HEK293 (cell line): ENCODE results near the gene PRM1.

Experiments
- CTCF ChIA-PET: fragments of 350-600 bp; formaldehyde crosslinking; extraction: SDS; loops from one replicate; lab custom pipeline; 2021; ENCODE audit warnings: antibody characterized with exemption; lab: Yijun Ruan, JAX
- POLR2A ChIA-PET: fragments of 300-600 bp; formaldehyde crosslinking; extraction: SDS; loops from one replicate; lab custom pipeline; 2020; ENCODE audit warnings: antibody characterized with exemption, inconsistent platforms; lab: Yijun Ruan, JAX
- H3K27ac ChIP-seq: fragments of 200-500 bp; sonication (Bioruptor generic); 2 replicates; pipeline ENCODE4 v1.5.1; 2014; ENCODE audit warnings: low read depth, low read length, control low read depth, inconsistent platforms; ENCODE audit errors: extremely low read depth
- H3K36me3 ChIP-seq, 2 experiments: fragments of 200-500 bp in 1 of 2; sonication (Bioruptor generic) in 1 of 2; 1 replicate in 1 of 2; 2 replicates in 1 of 2; pipeline ENCODE4 v1.5.1; 2014 to 2017; ENCODE audit warnings: inconsistent platforms in 2 of 2, low read length in 2 of 2; ENCODE audit not compliant: control insufficient read depth in 2 of 2, insufficient read depth in 1 of 2
- H3K4me1 ChIP-seq: fragments of 200-500 bp; sonication (Bioruptor generic); 2 replicates; pipeline ENCODE4 v1.5.1; 2014; ENCODE audit warnings: mild to moderate bottlenecking, low read length, inconsistent platforms; ENCODE audit not compliant: control insufficient read depth, insufficient read depth
- H3K4me3 ChIP-seq: 2 replicates; pipeline ENCODE4 v1.5.1; 2011; ENCODE audit warnings: low read depth, mild to moderate bottlenecking, control low read depth, low read length, moderate library complexity
- H3K9me3 ChIP-seq: fragments of 200-500 bp; sonication (Bioruptor generic); 2 replicates; pipeline ENCODE4 v1.5.1; 2014; ENCODE audit warnings: low read depth, low read length, inconsistent platforms; ENCODE audit not compliant: control insufficient read depth, insufficient read depth
- GLI2 ChIP-seq: fragments of 450-650 bp; formaldehyde crosslinking; IDR thresholded peaks from 2 replicates; pipeline ENCODE4; 2017; ENCODE audit warnings: missing biosample characterization, missing genetic modification characterization, low read depth, borderline replicate concordance
- HOXC10 ChIP-seq: sonication (generic); formaldehyde crosslinking; IDR thresholded peaks from 2 replicates; pipeline ENCODE4 v1.8.1; 2023; ENCODE audit warnings: mild to moderate bottlenecking, missing genetic modification reagents
- KLF7 ChIP-seq: fragments of 450-650 bp; formaldehyde crosslinking; IDR thresholded peaks from 2 replicates; pipeline ENCODE4 v1.5.1; 2016; ENCODE audit warnings: missing biosample characterization, missing genetic modification characterization, borderline replicate concordance
- MYNN ChIP-seq: fragments of 450-650 bp; formaldehyde crosslinking; IDR thresholded peaks from 2 replicates; pipeline ENCODE4 v1.5.1; 2016; ENCODE audit warnings: missing biosample characterization, missing genetic modification characterization, borderline replicate concordance
- SCRT2 ChIP-seq: fragments of 450-650 bp; formaldehyde crosslinking; IDR thresholded peaks from 2 replicates; pipeline ENCODE4 v1.5.1; 2016; ENCODE audit warnings: missing biosample characterization, missing genetic modification characterization
- ZNF10 ChIP-seq: fragments of 450-650 bp; formaldehyde crosslinking; IDR thresholded peaks from 2 replicates; pipeline ENCODE4 v1.5.1; 2017; ENCODE audit warnings: missing biosample characterization, missing genetic modification characterization
- ZNF133 ChIP-seq: fragments of 450-650 bp; formaldehyde crosslinking; IDR thresholded peaks from 2 replicates; pipeline ENCODE4 v1.5.1; 2016; ENCODE audit warnings: missing biosample characterization, missing genetic modification characterization
- ZNF174 ChIP-seq: fragments of 450-650 bp; formaldehyde crosslinking; IDR thresholded peaks from 2 replicates; pipeline ENCODE4 v1.5.0; 2017; ENCODE audit warnings: missing biosample characterization, mild to moderate bottlenecking, missing genetic modification characterization
- ZNF239 ChIP-seq: fragments of 450-650 bp; formaldehyde crosslinking; IDR thresholded peaks from 2 replicates; pipeline ENCODE4 v1.5.1; 2016; ENCODE audit warnings: missing biosample characterization, missing genetic modification characterization
- ZNF248 ChIP-seq: fragments of 450-650 bp; formaldehyde crosslinking; IDR thresholded peaks from 2 replicates; pipeline ENCODE4 v1.5.1; 2017; ENCODE audit warnings: missing biosample characterization, missing genetic modification characterization
- ZNF280D ChIP-seq: fragments of 450-650 bp; formaldehyde crosslinking; IDR thresholded peaks from 2 replicates; pipeline ENCODE4 v1.5.1; 2016; ENCODE audit warnings: missing biosample characterization, missing genetic modification characterization
- ZNF37A ChIP-seq: fragments of 450-650 bp; IDR thresholded peaks from 2 replicates; pipeline ENCODE4 v1.5.1; 2018; ENCODE audit warnings: missing biosample characterization, missing genetic modification characterization
- ZNF394 ChIP-seq: fragments of 450-650 bp; formaldehyde crosslinking; IDR thresholded peaks from 2 replicates; pipeline ENCODE4 v1.5.1; 2016; ENCODE audit warnings: missing biosample characterization, missing genetic modification characterization, mild to moderate bottlenecking, moderate library complexity, borderline replicate concordance
- ZNF423 ChIP-seq: fragments of 450-650 bp; formaldehyde crosslinking; IDR thresholded peaks from 2 replicates; pipeline ENCODE4 v1.5.1; 2016; ENCODE audit warnings: missing biosample characterization, missing genetic modification characterization
- ZNF426 ChIP-seq: fragments of 450-650 bp; formaldehyde crosslinking; IDR thresholded peaks from 2 replicates; pipeline ENCODE4 v1.5.1; 2017; ENCODE audit warnings: missing biosample characterization, missing genetic modification characterization, mild to moderate bottlenecking, inconsistent platforms, moderate library complexity
- ZNF501 ChIP-seq: fragments of 450-650 bp; formaldehyde crosslinking; IDR thresholded peaks from 2 replicates; pipeline ENCODE4 v1.5.1; 2016; ENCODE audit warnings: missing biosample characterization, missing genetic modification characterization
- ZNF610 ChIP-seq: fragments of 450-650 bp; formaldehyde crosslinking; IDR thresholded peaks from 2 replicates; pipeline ENCODE4 v1.5.1; 2016; ENCODE audit warnings: missing biosample characterization, missing genetic modification characterization, borderline replicate concordance
- ZNF623 ChIP-seq: fragments of 450-650 bp; formaldehyde crosslinking; IDR thresholded peaks from 2 replicates; pipeline ENCODE4 v1.5.1; 2016; ENCODE audit warnings: missing biosample characterization, missing genetic modification characterization
- ZSCAN16 ChIP-seq: fragments of 450-650 bp; formaldehyde crosslinking; IDR thresholded peaks from 2 replicates; pipeline ENCODE4 v1.5.1; 2016; ENCODE audit warnings: missing biosample characterization, missing genetic modification characterization
- ZSCAN5A ChIP-seq: fragments of 450-650 bp; formaldehyde crosslinking; IDR thresholded peaks from 2 replicates; pipeline ENCODE4 v1.5.1; 2016; ENCODE audit warnings: missing biosample characterization, missing genetic modification characterization
- TF ChIP-seq, protein P1 (sequence below): fragments of 450-650 bp; formaldehyde crosslinking; IDR thresholded peaks from 2 replicates; pipeline ENCODE4 v1.5.1; 2016; ENCODE audit warnings: missing biosample characterization, missing genetic modification characterization, borderline replicate concordance
- TF ChIP-seq, protein P2 (sequence below): fragments of 450-650 bp; formaldehyde crosslinking; IDR thresholded peaks from 2 replicates; pipeline ENCODE4 v1.5.1; 2016; ENCODE audit warnings: missing biosample characterization, missing genetic modification characterization

Gene PRM1

DNA sequence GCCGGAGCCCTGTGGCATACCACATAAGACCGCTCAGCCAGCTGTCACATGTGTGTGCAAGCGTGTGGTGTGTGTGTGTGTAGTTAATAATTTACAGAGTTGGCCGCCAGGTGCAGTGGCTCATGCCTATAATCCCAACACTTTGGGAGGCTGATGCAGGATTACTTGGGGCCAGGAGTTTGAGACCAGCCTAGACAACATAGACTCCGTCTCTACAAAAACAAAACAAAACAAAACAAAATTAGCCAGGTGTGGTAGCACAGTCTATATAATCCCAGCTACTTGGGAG lies 45.5 kb downstream of the PRM1 start (continued):
- TF ChIP-seq GLI2 (tag by site-specific recombination) (no peak), ZNF610 (tag by site-specific recombination) (no peak), HOXC10 (CRISPR knock-in tag) (no peak), ZNF280D (no peak), ZNF623 (no peak), ZSCAN5A (tag by site-specific recombination) (no peak)
- TF ChIP-seq, all 188 proteins: peak for 0

DNA sequence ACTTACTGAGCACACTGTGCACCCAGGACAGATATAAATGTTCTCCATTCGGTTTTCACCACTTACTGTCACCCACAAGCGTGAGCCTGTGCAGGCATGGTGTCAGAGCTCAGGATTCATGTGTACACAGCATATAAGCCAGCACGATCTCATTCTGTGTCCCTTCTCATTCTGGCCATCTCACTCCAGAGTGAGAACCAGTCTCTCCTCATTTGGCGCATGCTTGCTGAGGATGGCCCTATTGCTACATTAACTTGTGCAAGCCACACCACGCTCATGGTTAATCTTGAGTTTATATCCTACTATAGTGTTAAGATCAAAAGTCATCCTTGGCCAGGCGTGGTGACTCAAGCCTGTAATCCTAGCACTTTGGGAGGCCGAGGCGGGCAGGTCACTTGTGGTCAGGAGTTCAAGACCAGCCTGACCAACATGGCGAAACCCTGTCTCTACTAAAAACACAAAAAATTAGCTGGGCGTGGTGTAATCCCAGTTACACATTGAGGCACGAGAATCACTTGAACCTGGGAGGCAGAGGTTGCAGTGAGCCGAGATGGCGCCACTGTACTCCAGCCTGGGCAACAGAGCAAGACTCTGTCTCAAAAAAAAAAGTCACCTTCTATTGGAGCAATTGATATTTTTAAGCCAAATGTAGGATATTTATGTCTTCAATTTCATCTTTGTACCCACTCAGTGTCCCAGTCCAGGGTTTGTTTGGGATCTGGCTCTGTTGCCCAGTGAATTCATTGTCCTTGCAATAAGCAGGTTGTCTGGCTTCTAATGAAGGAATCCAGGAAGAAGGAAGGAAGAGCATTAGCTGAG lies 46.0 kb downstream of the PRM1 start:
- Histone ChIP-seq H3K36me3 (no peaks in the 10 kb centered on the region), H3K4me3 (no peak overlapping the region), H3K27ac (no peak overlapping the region), H3K9me3 (no peaks in the 10 kb centered on the region), H3K4me1 (no peaks in the 10 kb centered on the region)
- TF ChIP-seq ZNF174 (tag by site-specific recombination), result no peak
- no peak for TF ChIP-seq ZNF37A (tag by site-specific recombination)
- no peak for TF ChIP-seq SCRT2 (tag by site-specific recombination)
- TF ChIP-seq ZSCAN16 (tag by site-specific recombination), result no peak
- TF ChIP-seq ZNF239 (tag by site-specific recombination), result no peak
- TF ChIP-seq ZNF133 (tag by site-specific recombination), result no peak
- no peak for TF ChIP-seq ZNF426
- TF ChIP-seq ZNF423 (tag by site-specific recombination), result no peak
- CTCF ChIA-PET, result no interaction called here
- POLR2A ChIA-PET, result interaction anchor here (1.6 kb wide), 1 partner anchor 21 kb away, joined by 5 read pairs; the partner anchor contains the start of gene SOCS1

- ChIA-PET CTCF (no interaction called here), POLR2A (no interaction called here)
- H3K36me3 ChIP-seq, result no peaks in the 10 kb centered on the region
- no peak overlapping the region for H3K4me3 ChIP-seq
- H3K27ac ChIP-seq, result no peak overlapping the region
- no peaks in the 10 kb centered on the region for H3K9me3 ChIP-seq
- H3K4me1 ChIP-seq, result no peaks in the 10 kb centered on the region
- TF ChIP-seq MYNN (tag by site-specific recombination) (no peak), HOXC10 (CRISPR knock-in tag) (no peak), ZNF394 (tag by site-specific recombination) (no peak), ZNF248 (no peak), ZNF10 (tag by site-specific recombination) (no peak), ZNF501 (tag by site-specific recombination) (no peak), KLF7 (tag by site-specific recombination) (no peak)
- TF ChIP-seq, protein P1, sequence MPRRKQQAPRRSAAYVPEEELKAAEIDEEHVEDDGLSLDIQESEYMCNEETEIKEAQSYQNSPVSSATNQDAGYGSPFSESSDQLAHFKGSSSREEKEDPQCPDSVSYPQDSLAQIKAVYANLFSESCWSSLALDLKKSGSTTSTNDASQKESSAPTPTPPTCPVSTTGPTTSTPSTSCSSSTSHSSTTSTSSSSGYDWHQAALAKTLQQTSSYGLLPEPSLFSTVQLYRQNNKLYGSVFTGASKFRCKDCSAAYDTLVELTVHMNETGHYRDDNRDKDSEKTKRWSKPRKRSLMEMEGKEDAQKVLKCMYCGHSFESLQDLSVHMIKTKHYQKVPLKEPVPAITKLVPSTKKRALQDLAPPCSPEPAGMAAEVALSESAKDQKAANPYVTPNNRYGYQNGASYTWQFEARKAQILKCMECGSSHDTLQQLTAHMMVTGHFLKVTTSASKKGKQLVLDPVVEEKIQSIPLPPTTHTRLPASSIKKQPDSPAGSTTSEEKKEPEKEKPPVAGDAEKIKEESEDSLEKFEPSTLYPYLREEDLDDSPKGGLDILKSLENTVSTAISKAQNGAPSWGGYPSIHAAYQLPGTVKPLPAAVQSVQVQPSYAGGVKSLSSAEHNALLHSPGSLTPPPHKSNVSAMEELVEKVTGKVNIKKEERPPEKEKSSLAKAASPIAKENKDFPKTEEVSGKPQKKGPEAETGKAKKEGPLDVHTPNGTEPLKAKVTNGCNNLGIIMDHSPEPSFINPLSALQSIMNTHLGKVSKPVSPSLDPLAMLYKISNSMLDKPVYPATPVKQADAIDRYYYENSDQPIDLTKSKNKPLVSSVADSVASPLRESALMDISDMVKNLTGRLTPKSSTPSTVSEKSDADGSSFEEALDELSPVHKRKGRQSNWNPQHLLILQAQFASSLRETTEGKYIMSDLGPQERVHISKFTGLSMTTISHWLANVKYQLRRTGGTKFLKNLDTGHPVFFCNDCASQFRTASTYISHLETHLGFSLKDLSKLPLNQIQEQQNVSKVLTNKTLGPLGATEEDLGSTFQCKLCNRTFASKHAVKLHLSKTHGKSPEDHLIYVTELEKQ (tag by site-specific recombination), result no peak
- TF ChIP-seq, protein P2, sequence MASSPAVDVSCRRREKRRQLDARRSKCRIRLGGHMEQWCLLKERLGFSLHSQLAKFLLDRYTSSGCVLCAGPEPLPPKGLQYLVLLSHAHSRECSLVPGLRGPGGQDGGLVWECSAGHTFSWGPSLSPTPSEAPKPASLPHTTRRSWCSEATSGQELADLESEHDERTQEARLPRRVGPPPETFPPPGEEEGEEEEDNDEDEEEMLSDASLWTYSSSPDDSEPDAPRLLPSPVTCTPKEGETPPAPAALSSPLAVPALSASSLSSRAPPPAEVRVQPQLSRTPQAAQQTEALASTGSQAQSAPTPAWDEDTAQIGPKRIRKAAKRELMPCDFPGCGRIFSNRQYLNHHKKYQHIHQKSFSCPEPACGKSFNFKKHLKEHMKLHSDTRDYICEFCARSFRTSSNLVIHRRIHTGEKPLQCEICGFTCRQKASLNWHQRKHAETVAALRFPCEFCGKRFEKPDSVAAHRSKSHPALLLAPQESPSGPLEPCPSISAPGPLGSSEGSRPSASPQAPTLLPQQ (tag by site-specific recombination), result no peak
Measured at GRCh38 chr16:11233727-11234376, 47.3 kb downstream of the PRM1 start.
